ENCODE results near the gene DGKB.

DNA sequence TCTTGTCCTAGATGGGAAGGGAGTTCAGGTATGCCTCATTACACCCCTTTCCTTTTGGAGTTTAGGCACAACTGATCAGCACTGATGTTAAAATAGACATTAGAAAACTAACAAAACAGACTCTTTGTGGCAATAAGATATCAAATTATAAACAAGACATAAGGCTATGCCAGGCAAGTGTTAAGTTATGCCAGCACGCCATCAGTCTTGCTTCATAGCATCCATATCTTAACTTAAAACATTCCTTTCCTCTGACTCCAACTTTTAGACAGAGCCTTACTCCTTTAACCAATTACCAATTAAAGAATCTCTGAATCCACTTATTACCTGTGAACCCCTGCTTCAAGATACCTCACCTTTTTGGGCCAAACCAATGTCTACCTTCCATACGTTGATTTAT, 786.9 kb downstream of the DGKB start:
- TF ChIP-seq CTCF (IDR thresholded peaks at IDR 0.05) (no peak), EP300 (IDR thresholded peaks at IDR 0.05) (no peak), POLR2A (IDR thresholded peaks at IDR 0.05) (no peak)

Data from gastroesophageal sphincter (tissue), 3 donors.